ENCODE results near the gene GPR151.

GRCh38 chr5:146510559-146511125 lies 5.3 kb downstream of the GPR151 start:
- TF ChIP-seq CTCF (IDR thresholded peaks at IDR 0.05) = no peak
- no peak for TF ChIP-seq POLR2A (IDR thresholded peaks at IDR 0.05)

Data from breast epithelium (tissue), 3 donors.